Measurements from ENCODE around the gene PITPNB.

PITPNB gene

GRCh38 chr22:27804470-27805297 lies 114.4 kb downstream of the PITPNB start:
- Mint-ChIP-seq H3K36me3 (ENCODE audit: low read depth) (no peaks in the 10 kb centered on the region), H3K27me3 (peaks cover 30% of the 10 kb centered on the region), H3K4me3 (no peak overlapping the region), H3K9me3 (no peaks in the 10 kb centered on the region), H3K27ac (no peak overlapping the region), H3K4me1 (ENCODE audit: low read depth) (peaks cover 16% of the 10 kb centered on the region)
- DNase-seq = peak; percentile 67

GRCh38 chr22:27803841-27804415 lies 115.1 kb downstream of the PITPNB start:
- H3K36me3 Mint-ChIP-seq (ENCODE audit: low read depth) = no peaks in the 10 kb centered on the region
- no peak for DNase-seq
- peaks cover 26% of the 10 kb centered on the region for H3K27me3 Mint-ChIP-seq
- H3K9me3 Mint-ChIP-seq = no peaks in the 10 kb centered on the region
- peaks cover 16% of the 10 kb centered on the region for H3K4me1 Mint-ChIP-seq (ENCODE audit: low read depth)
- no peak overlapping the region for H3K4me3 Mint-ChIP-seq
- no peak overlapping the region for H3K27ac Mint-ChIP-seq

GRCh38 chr22:27802346-27803073 lies 116.5 kb downstream of the PITPNB start:
- DNase-seq = no peak
- no peaks in the 10 kb centered on the region for H3K36me3 Mint-ChIP-seq (ENCODE audit: low read depth)
- H3K4me1 Mint-ChIP-seq (ENCODE audit: low read depth) = peaks cover 16% of the 10 kb centered on the region
- peaks cover 28% of the 10 kb centered on the region for H3K27me3 Mint-ChIP-seq
- no peaks in the 10 kb centered on the region for H3K9me3 Mint-ChIP-seq
- H3K27ac Mint-ChIP-seq = no peak overlapping the region
- peak overlapping the region; percentile 75 for H3K4me3 Mint-ChIP-seq

Measured in activated T-cell treated with anti-CD3 and anti-CD28 coated beads, Interleukin-2, amount 50 U/mL, for 24 hours (primary cell).